Measurements from ENCODE around the gene SYTL1.
"Not testable (repeated sequence)": the region's sequence is repeated elsewhere in the genome, so short reads cannot be mapped to it uniquely, and the experiment has no call there.

The SYTL1 gene

GRCh38 chr1:27384797-27385196 is 43.0 kb downstream of the SYTL1 start:
- DNase-seq (ENCODE audit: low spot score): not testable (repeated sequence)

GRCh38 chr1:27388337-27389005 is 46.6 kb downstream of the SYTL1 start:
- peak; percentile 48 for DNase-seq (ENCODE audit: low spot score)

GRCh38 chr1:27391511-27392095 is 49.8 kb downstream of the SYTL1 start:
- DNase-seq (ENCODE audit: low spot score): peak; percentile 65

DNA sequence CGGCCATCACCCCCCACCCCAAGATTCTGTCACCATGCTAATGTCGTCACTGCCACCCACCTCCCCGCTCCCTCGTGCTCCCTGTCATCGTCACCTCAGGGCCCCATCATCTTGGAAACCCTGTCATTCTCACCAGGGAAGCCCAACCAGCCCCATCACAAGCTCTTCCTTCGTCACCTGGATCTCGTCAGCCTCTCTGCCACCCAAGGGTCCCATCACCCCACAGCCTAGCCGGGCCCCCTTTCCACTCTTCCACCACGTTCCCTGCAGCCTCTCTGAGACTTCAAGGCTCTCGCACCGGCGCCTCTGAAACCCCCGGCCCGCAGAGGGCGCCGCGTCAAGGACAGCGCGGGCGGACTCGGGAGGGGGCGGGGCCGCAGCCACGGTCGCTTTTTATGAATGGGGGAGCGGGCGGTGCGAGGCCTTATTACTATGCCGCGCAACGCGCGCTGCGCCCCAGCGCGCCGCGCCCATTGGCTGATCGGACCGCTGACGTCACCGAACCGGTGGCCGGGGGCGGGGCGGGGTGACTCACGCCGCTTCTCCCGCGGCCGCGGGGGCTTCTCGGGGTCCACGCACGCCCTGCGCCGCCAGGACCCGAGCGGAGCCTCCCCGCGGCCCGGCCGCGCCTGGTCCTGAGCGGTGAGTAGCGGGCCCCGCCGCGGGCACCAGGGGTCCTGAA is 50.4 kb downstream of the SYTL1 start, which contains the start of gene GPR3:
TSS of gene GPR3 (plus strand) at position 527 of the 682 bp plus-strand sequence. CDS start 1,177 bp downstream, outside the sequence.
- DNase-seq (ENCODE audit: low spot score): peak; percentile 90

- DNase-seq (ENCODE audit: low spot score): no peak
These were observed 51.2 kb downstream of the SYTL1 start for GRCh38 chr1:27392778-27393635.

DNA sequence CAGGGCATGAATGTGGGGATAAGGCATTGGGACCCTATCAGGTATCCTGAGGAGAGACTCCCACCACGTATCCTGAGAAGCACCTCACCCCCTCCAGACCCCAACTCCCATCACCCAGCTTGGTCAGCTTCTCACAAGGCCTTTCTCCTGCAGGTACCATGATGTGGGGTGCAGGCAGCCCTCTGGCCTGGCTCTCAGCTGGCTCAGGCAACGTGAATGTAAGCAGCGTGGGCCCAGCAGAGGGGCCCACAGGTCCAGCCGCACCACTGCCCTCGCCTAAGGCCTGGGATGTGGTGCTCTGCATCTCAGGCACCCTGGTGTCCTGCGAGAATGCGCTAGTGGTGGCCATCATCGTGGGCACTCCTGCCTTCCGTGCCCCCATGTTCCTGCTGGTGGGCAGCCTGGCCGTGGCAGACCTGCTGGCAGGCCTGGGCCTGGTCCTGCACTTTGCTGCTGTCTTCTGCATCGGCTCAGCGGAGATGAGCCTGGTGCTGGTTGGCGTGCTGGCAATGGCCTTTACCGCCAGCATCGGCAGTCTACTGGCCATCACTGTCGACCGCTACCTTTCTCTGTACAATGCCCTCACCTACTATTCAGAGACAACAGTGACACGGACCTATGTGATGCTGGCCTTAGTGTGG is 51.9 kb downstream of the SYTL1 start:
- DNase-seq (ENCODE audit: low spot score): no peak

DNA sequence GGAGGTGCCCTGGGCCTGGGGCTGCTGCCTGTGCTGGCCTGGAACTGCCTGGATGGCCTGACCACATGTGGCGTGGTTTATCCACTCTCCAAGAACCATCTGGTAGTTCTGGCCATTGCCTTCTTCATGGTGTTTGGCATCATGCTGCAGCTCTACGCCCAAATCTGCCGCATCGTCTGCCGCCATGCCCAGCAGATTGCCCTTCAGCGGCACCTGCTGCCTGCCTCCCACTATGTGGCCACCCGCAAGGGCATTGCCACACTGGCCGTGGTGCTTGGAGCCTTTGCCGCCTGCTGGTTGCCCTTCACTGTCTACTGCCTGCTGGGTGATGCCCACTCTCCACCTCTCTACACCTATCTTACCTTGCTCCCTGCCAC is 52.4 kb downstream of the SYTL1 start:
- DNase-seq (ENCODE audit: low spot score): no peak

DNA sequence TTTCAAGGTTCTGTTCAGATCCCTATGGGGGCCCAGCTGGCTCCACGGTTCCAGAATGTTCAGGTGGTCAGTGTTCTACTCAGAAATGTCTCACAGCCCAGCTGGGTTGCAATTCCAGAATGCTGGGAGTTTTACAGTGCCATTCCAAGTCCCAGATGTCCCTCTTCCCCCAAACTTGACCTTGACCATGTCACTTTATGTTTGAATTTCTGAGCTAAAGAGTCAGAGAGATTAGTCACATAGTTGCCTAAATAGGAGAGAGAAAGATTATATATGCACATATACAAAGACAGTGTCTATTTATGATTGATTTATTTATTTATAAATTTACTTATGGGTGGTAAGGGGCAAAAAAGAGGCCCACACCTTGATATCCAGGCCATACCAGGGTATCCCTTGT is 53.1 kb downstream of the SYTL1 start:
- DNase-seq (ENCODE audit: low spot score): no peak

- DNase-seq (ENCODE audit: low spot score): peak; percentile 69
These were observed 53.8 kb downstream of the SYTL1 start for GRCh38 chr1:27395441-27396195.

GRCh38 chr1:27397110-27397509 is 55.3 kb downstream of the SYTL1 start:
- no peak for DNase-seq (ENCODE audit: low spot score)

GRCh38 chr1:27397749-27398148 is 55.9 kb downstream of the SYTL1 start:
- no peak for DNase-seq (ENCODE audit: low spot score)

DNA sequence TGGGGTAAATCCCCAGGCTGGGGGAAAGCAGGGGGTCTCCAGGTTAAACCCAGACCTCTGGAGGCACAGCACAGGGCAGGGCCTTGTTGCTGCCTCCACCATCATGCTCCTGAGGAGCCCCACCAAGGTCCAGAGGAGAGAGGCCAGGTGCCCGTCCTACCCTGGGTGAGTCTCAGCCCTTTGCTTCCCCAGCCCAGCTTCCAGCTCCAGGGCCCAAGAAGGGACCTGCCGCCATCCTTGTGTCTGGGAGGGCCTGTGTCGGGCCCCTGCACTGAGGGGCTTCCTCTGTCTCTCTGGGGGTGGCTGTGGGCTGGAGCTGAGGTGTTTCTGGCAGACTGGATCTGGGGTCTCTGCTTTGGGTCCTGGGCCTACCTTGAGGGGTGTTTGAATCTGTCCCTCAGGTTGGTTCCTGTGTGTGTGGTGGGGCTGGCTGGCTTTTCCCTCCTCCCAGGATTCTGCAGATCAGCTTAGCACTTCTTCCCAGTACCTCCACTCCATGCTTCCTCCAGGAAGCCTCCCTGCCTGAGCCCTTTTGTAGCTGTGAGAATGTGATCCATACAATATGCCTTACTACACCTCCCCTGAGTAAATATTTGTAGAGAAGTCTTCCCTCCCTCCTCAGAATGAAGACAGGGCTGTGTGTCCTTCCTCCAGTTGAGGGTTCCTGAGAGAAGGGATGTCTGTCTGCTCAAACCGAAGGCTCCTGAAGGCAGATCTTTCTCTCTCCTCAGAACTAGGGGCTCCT is 56.8 kb downstream of the SYTL1 start:
- no peak for DNase-seq (ENCODE audit: low spot score)

DNA sequence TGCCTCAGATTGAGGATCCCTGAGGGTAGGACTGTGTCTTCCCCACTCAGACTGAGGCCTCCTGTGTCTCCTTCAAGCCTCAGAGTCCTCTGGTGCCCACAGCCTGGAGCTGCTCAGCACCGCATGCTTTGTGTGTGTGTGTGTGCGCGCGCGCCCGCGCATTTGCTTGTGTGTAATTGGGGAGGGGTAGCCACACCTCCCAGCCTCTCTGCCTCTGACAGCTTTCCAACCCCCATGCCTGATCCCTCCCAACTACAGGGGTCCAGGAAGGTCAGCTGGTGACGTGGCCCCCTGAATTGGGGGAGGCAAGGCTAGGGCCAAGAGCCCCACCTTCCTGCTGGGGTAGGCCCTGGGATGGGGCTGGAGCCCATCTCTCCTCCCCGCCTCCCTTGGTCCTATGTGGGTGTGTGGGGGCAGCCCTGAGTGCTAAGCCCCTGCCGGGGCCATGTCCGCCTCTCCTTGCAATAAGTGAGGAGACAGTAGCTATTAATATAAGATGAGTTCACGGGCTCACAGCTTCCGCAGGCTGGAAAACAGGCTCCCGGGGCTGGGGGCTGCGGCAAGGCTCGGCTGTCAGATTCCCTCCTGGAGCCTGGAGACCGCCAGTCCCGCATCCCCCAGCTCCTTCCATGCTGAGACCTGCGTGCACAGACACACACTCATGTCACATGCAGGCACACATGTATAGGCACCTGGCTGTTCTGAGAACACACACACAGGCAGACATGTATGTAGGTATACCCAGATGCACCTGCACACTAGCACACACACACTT is 57.6 kb downstream of the SYTL1 start:
- no peak for DNase-seq (ENCODE audit: low spot score)

- no peak for DNase-seq (ENCODE audit: low spot score)
These were observed 58.5 kb downstream of the SYTL1 start for GRCh38 chr1:27400082-27400962.

- no peak for DNase-seq (ENCODE audit: low spot score)
These were observed 59.1 kb downstream of the SYTL1 start for GRCh38 chr1:27400963-27401341.

DNA sequence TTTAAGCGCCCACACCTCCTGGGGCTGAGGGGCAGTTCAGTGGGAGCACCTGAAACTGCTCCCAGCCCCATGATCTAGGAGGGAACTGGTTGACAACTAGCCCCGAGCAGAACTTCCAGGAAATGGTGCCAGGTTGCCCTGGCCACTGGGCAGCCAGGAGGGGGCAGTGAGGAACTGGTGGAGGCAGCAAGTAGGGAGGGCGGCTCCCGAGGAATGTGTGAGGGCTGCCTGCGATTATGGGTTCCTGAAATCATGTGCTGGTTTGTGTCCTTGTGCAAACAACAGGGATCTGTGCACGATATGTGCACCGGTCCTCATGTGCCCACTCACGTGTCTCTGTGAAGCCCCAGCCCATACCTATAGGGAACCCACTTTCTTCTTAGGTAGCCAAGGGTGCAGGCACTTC is 60.5 kb downstream of the SYTL1 start:
- DNase-seq (ENCODE audit: low spot score): peak; percentile 84

GRCh38 chr1:27403065-27403726 is 61.4 kb downstream of the SYTL1 start:
- DNase-seq (ENCODE audit: low spot score): no peak

Data from Ammon's horn (tissue), 1 donor.